Muscle of leg (tissue), 11 donors: ENCODE results near the gene DAO. TPM values are rescaled to one million over a fixed set of nuclear protein-coding genes. Genes with fewer than 3 reads are reported as not detected.
A peak's percentile ranks its signal among the peaks of the same experiment; 100 is the strongest.

ENCODE experiments used
- DNase-seq: peaks from one replicate; pipeline ENCODE4 v3.0.0; 2013
- H3K27ac ChIP-seq: one replicate; pipeline ENCODE4 v1.5.1; 2013; ENCODE audit warnings: mild to moderate bottlenecking, low read length, control low read depth
- H3K27me3 ChIP-seq: one replicate; pipeline ENCODE4 v1.6.1; 2013; ENCODE audit warnings: low read length; ENCODE audit not compliant: control insufficient read depth, insufficient read depth
- H3K36me3 ChIP-seq: one replicate; pipeline ENCODE4 v1.6.1; 2013; ENCODE audit warnings: low read length; ENCODE audit not compliant: control insufficient read depth, insufficient read depth
- H3K4me1 ChIP-seq: one replicate; pipeline ENCODE4 v1.6.1; 2013; ENCODE audit warnings: low read length; ENCODE audit not compliant: control insufficient read depth, insufficient read depth
- H3K4me3 ChIP-seq: one replicate; pipeline ENCODE4 v1.5.1; 2013; ENCODE audit warnings: low read length, control low read depth
- H3K9me3 ChIP-seq: replicated peaks from 2 replicates; pipeline ENCODE4 v1.6.1; 2013; ENCODE audit warnings: low read depth, low read length; ENCODE audit not compliant: control insufficient read depth
- WGBS: methylation state at CpG from one replicate; pipeline ENCODE4 v1.1.5; 2013; ENCODE audit warnings: missing lambda C conversion rate; ENCODE audit not compliant: insufficient coverage; 5-methylcytosine and 5-hydroxymethylcytosine counted together
- polyA plus RNA-seq, 8 donors: library from polyadenylated mRNA; unstranded; fragments of 120-200 nt; gene quantifications; one replicate each; pipeline versions ENCODE4 v1.2.1 to v1.2.3, GENCODE V29; 2013; ENCODE audit warnings: inconsistent platforms in 1 of 8, low replicate concordance in 1 of 8; ENCODE audit not compliant: insufficient read length in 8 of 8, insufficient read depth in 1 of 8
- total RNA-seq: library from RNA; stranded (reverse); fragments of 120-200 nt; gene quantifications from one replicate; pipeline ENCODE4 v1.2.4, GENCODE V29; 2013

Gene DAO
- total and polyA plus RNA-seq, 9 donors, result 0.09 to 0.52 (median 0.17) TPM; not detected in 2

- DNase-seq, result no peak
- WGBS, result 88% methylated on average over 4 of the region's 8 CpGs
Measured at GRCh38 chr12:108896336-108896735, 16.4 kb downstream of the DAO start.

GRCh38 chr12:108896817-108897216 is 16.9 kb downstream of the DAO start:
- H3K36me3 ChIP-seq, result no peaks in the 10 kb centered on the region
- no peak for DNase-seq
- no peaks in the 10 kb centered on the region for H3K9me3 ChIP-seq
- no peak overlapping the region for H3K4me3 ChIP-seq
- H3K27ac ChIP-seq, result no peak overlapping the region
- 86% methylated on average over 2 of the region's 4 CpGs for WGBS
- no peaks in the 10 kb centered on the region for H3K4me1 ChIP-seq
- H3K27me3 ChIP-seq, result no peaks in the 10 kb centered on the region

More at GRCh38 chr12:108896336-108896735, 16.4 kb downstream of the DAO start:
- Histone ChIP-seq H3K27me3 (no peaks in the 10 kb centered on the region), H3K9me3 (no peaks in the 10 kb centered on the region), H3K27ac (no peak overlapping the region), H3K4me3 (no peak overlapping the region), H3K36me3 (no peaks in the 10 kb centered on the region), H3K4me1 (no peaks in the 10 kb centered on the region)

GRCh38 chr12:108899145-108899544 is 19.3 kb downstream of the DAO start:
- Histone ChIP-seq H3K4me3 (no peak overlapping the region), H3K9me3 (no peaks in the 10 kb centered on the region), H3K27ac (no peak overlapping the region), H3K4me1 (no peaks in the 10 kb centered on the region), H3K36me3 (no peaks in the 10 kb centered on the region), H3K27me3 (no peaks in the 10 kb centered on the region)
- 90% methylated on average over 5 of the region's 5 CpGs for WGBS
- no peak for DNase-seq

GRCh38 chr12:108905725-108906124 is 25.8 kb downstream of the DAO start:
- peak; percentile 53 for DNase-seq
- WGBS, result 92% methylated on average over 2 of the region's 5 CpGs
- Histone ChIP-seq H3K4me3 (no peak overlapping the region), H3K36me3 (no peaks in the 10 kb centered on the region), H3K4me1 (no peaks in the 10 kb centered on the region), H3K27me3 (no peaks in the 10 kb centered on the region), H3K27ac (no peak overlapping the region), H3K9me3 (no peaks in the 10 kb centered on the region)

- H3K4me3 ChIP-seq, result no peak overlapping the region
- WGBS, result no CpG with 5 or more reads among the region's 2 CpGs
- no peaks in the 10 kb centered on the region for H3K27me3 ChIP-seq
- H3K27ac ChIP-seq, result no peak overlapping the region
- H3K36me3 ChIP-seq, result no peaks in the 10 kb centered on the region
- no peak for DNase-seq
- no peaks in the 10 kb centered on the region for H3K9me3 ChIP-seq
- H3K4me1 ChIP-seq, result no peaks in the 10 kb centered on the region
Measured at GRCh38 chr12:108906971-108907370, 27.1 kb downstream of the DAO start.

- WGBS, result no CpG with 5 or more reads among the region's 2 CpGs
- DNase-seq, result peak; percentile 77
- Histone ChIP-seq H3K27me3 (no peaks in the 10 kb centered on the region), H3K27ac (no peak overlapping the region), H3K4me1 (no peaks in the 10 kb centered on the region), H3K4me3 (no peak overlapping the region), H3K9me3 (no peaks in the 10 kb centered on the region), H3K36me3 (no peaks in the 10 kb centered on the region)
Measured at GRCh38 chr12:108907839-108908351, 28.0 kb downstream of the DAO start.

GRCh38 chr12:108910336-108910735 is 30.4 kb downstream of the DAO start:
- WGBS, result 63% methylated on average over 2 of the region's 5 CpGs
- no peaks in the 10 kb centered on the region for H3K9me3 ChIP-seq
- DNase-seq, result no peak

GRCh38 chr12:108911915-108912314 is 32.0 kb downstream of the DAO start:
- H3K36me3 ChIP-seq, result no peaks in the 10 kb centered on the region
- no peaks in the 10 kb centered on the region for H3K9me3 ChIP-seq
- no peaks in the 10 kb centered on the region for H3K27me3 ChIP-seq
- no peak overlapping the region for H3K4me3 ChIP-seq
- no peak overlapping the region for H3K27ac ChIP-seq
- DNase-seq, result no peak
- 67% methylated on average over 4 of the region's 6 CpGs for WGBS
- H3K4me1 ChIP-seq, result peaks cover 3% of the 10 kb centered on the region

More at GRCh38 chr12:108910336-108910735, 30.4 kb downstream of the DAO start:
- Histone ChIP-seq H3K4me3 (no peak overlapping the region), H3K36me3 (no peaks in the 10 kb centered on the region), H3K4me1 (peaks cover 3% of the 10 kb centered on the region), H3K27me3 (no peaks in the 10 kb centered on the region), H3K27ac (no peak overlapping the region)

- WGBS, result 85% methylated on average over 8 of the region's 9 CpGs
- no peaks in the 10 kb centered on the region for H3K9me3 ChIP-seq
- no peak for DNase-seq
- no peak overlapping the region for H3K4me3 ChIP-seq
- peaks cover 3% of the 10 kb centered on the region for H3K4me1 ChIP-seq
- H3K27ac ChIP-seq, result no peak overlapping the region
- H3K36me3 ChIP-seq, result no peaks in the 10 kb centered on the region
- H3K27me3 ChIP-seq, result no peaks in the 10 kb centered on the region
Measured at GRCh38 chr12:108912361-108912760, 32.5 kb downstream of the DAO start.

- H3K36me3 ChIP-seq, result no peaks in the 10 kb centered on the region
- no peak overlapping the region for H3K4me3 ChIP-seq
- no peaks in the 10 kb centered on the region for H3K27me3 ChIP-seq
- peaks cover 3% of the 10 kb centered on the region for H3K4me1 ChIP-seq
- 67% methylated on average over 2 of the region's 4 CpGs for WGBS
- peak; percentile 81 for DNase-seq
- H3K9me3 ChIP-seq, result no peaks in the 10 kb centered on the region
- peak overlapping the region; percentile 20 for H3K27ac ChIP-seq
Measured at GRCh38 chr12:108914121-108914531, 34.2 kb downstream of the DAO start.

GRCh38 chr12:108915632-108916133 is 35.8 kb downstream of the DAO start:
- H3K27ac ChIP-seq, result no peak overlapping the region
- 56% methylated on average over 4 of the region's 15 CpGs for WGBS
- H3K36me3 ChIP-seq, result no peaks in the 10 kb centered on the region
- peaks cover 3% of the 10 kb centered on the region for H3K27me3 ChIP-seq
- no peak overlapping the region for H3K4me3 ChIP-seq
- no peak for DNase-seq
- peaks cover 3% of the 10 kb centered on the region for H3K4me1 ChIP-seq
- H3K9me3 ChIP-seq, result peaks cover 7% of the 10 kb centered on the region
